Measurements from ENCODE around the gene KRTAP20-1. TPM values are rescaled to one million over a fixed set of nuclear protein-coding genes. Genes with fewer than 3 reads are reported as not detected.

KRTAP20-1 gene
- total and polyA plus RNA-seq, 5 donors = not detected

- Histone ChIP-seq H3K27me3 (ENCODE audit: control insufficient read depth, insufficient read depth) (no peaks in the 10 kb centered on the region), H3K9me3 (ENCODE audit: control insufficient read depth, low read length) (no peaks in the 10 kb centered on the region), H3K4me1 (ENCODE audit: control insufficient read depth, insufficient read depth, low read length) (no peaks in the 10 kb centered on the region), H3K4me3 (ENCODE audit: low read length) (no peak overlapping the region), H3K27ac (ENCODE audit: low read length) (no peak overlapping the region)
- DNase-seq (no peak), ATAC-seq (no peak)
- intact Hi-C loops (cut with DNase I) = no loop called here
- 91% methylated on average over 1 of the region's 1 CpG for WGBS
Observed at GRCh38 chr21:30646904-30647414, 30.7 kb downstream of the KRTAP20-1 start.

GRCh38 chr21:30652891-30653290 is 36.7 kb downstream of the KRTAP20-1 start:
- ATAC-seq = no peak
- Histone ChIP-seq H3K27ac (ENCODE audit: low read length) (no peak overlapping the region), H3K27me3 (ENCODE audit: control insufficient read depth, insufficient read depth) (no peaks in the 10 kb centered on the region), H3K4me1 (ENCODE audit: control insufficient read depth, insufficient read depth, low read length) (no peaks in the 10 kb centered on the region), H3K9me3 (ENCODE audit: control insufficient read depth, low read length) (no peaks in the 10 kb centered on the region), H3K4me3 (ENCODE audit: low read length) (no peak overlapping the region)
- intact Hi-C loops (cut with DNase I) = no loop called here
- DNase-seq = no peak

Other genes starting within 250 kb of the KRTAP20-1 start
- gene KRTAP13-2, start 244.2 kb upstream of the KRTAP20-1 start, total RNA-seq = not detected
- gene KRTAP13-2, start 244.2 kb upstream of the KRTAP20-1 start, polyA plus RNA-seq = not detected
- not detected for gene KRTAP13-1, start 220.4 kb upstream of the KRTAP20-1 start, total RNA-seq
- gene KRTAP13-1, start 220.4 kb upstream of the KRTAP20-1 start, polyA plus RNA-seq = not detected
- not detected for gene KRTAP13-3, start 190.5 kb upstream of the KRTAP20-1 start, total RNA-seq
- not detected for gene KRTAP13-3, start 190.5 kb upstream of the KRTAP20-1 start, polyA plus RNA-seq
- gene KRTAP13-4, start 186.2 kb upstream of the KRTAP20-1 start, total RNA-seq = not detected
- gene KRTAP13-4, start 186.2 kb upstream of the KRTAP20-1 start, polyA plus RNA-seq = not detected
- not detected for gene KRTAP15-1, start 176.2 kb upstream of the KRTAP20-1 start, total RNA-seq
- gene KRTAP15-1, start 176.2 kb upstream of the KRTAP20-1 start, polyA plus RNA-seq = not detected
- not detected for gene KRTAP19-1, start 136.1 kb upstream of the KRTAP20-1 start, total RNA-seq
- not detected for gene KRTAP19-1, start 136.1 kb upstream of the KRTAP20-1 start, polyA plus RNA-seq
- not detected for gene KRTAP19-2, start 129.0 kb upstream of the KRTAP20-1 start, total RNA-seq
- gene KRTAP19-2, start 129.0 kb upstream of the KRTAP20-1 start, polyA plus RNA-seq = not detected
- gene KRTAP19-3, start 124.4 kb upstream of the KRTAP20-1 start, total RNA-seq = not detected
- gene KRTAP19-3, start 124.4 kb upstream of the KRTAP20-1 start, polyA plus RNA-seq = not detected
- not detected for gene KRTAP19-4, start 119.3 kb upstream of the KRTAP20-1 start, total RNA-seq
- not detected for gene KRTAP19-4, start 119.3 kb upstream of the KRTAP20-1 start, polyA plus RNA-seq
- gene KRTAP19-5, start 114.3 kb upstream of the KRTAP20-1 start, total RNA-seq = not detected
- not detected for gene KRTAP19-5, start 114.3 kb upstream of the KRTAP20-1 start, polyA plus RNA-seq
- gene KRTAP19-6, start 74.6 kb upstream of the KRTAP20-1 start, total RNA-seq = not detected
- not detected for gene KRTAP19-6, start 74.6 kb upstream of the KRTAP20-1 start, polyA plus RNA-seq
- gene KRTAP19-7, start 55.1 kb upstream of the KRTAP20-1 start, total RNA-seq = not detected
- 0.52 TPM for gene KRTAP19-7, start 55.1 kb upstream of the KRTAP20-1 start, polyA plus RNA-seq
- not detected for gene KRTAP22-2, start 26.0 kb upstream of the KRTAP20-1 start, total RNA-seq
- not detected for gene KRTAP22-2, start 26.0 kb upstream of the KRTAP20-1 start, polyA plus RNA-seq
- gene KRTAP6-3, start 24.0 kb upstream of the KRTAP20-1 start, total RNA-seq = not detected
- gene KRTAP6-3, start 24.0 kb upstream of the KRTAP20-1 start, polyA plus RNA-seq = not detected
- not detected for gene KRTAP6-2, start 17.5 kb upstream of the KRTAP20-1 start, total RNA-seq
- not detected for gene KRTAP6-2, start 17.5 kb upstream of the KRTAP20-1 start, polyA plus RNA-seq
- not detected for gene KRTAP22-1, start 15.3 kb upstream of the KRTAP20-1 start, total RNA-seq
- gene KRTAP22-1, start 15.3 kb upstream of the KRTAP20-1 start, polyA plus RNA-seq = not detected
- gene KRTAP6-1, start 2.5 kb upstream of the KRTAP20-1 start, total RNA-seq = not detected
- not detected for gene KRTAP6-1, start 2.5 kb upstream of the KRTAP20-1 start, polyA plus RNA-seq
- gene KRTAP20-4, start 4.2 kb downstream of the KRTAP20-1 start, total RNA-seq = not detected
- gene KRTAP20-4, start 4.2 kb downstream of the KRTAP20-1 start, polyA plus RNA-seq = not detected
- gene KRTAP20-2, start 18.8 kb downstream of the KRTAP20-1 start, total RNA-seq = not detected
- gene KRTAP20-2, start 18.8 kb downstream of the KRTAP20-1 start, polyA plus RNA-seq = not detected
- gene KRTAP20-3, start 26.4 kb downstream of the KRTAP20-1 start, total RNA-seq = not detected
- gene KRTAP20-3, start 26.4 kb downstream of the KRTAP20-1 start, polyA plus RNA-seq = not detected
- not detected for gene KRTAP21-3, start 102.4 kb downstream of the KRTAP20-1 start, total RNA-seq
- not detected for gene KRTAP21-3, start 102.4 kb downstream of the KRTAP20-1 start, polyA plus RNA-seq
- not detected for gene KRTAP21-2, start 130.8 kb downstream of the KRTAP20-1 start, total RNA-seq
- not detected for gene KRTAP21-2, start 130.8 kb downstream of the KRTAP20-1 start, polyA plus RNA-seq
- not detected for gene KRTAP21-1, start 139.0 kb downstream of the KRTAP20-1 start, total RNA-seq
- not detected for gene KRTAP21-1, start 139.0 kb downstream of the KRTAP20-1 start, polyA plus RNA-seq
- not detected for gene KRTAP8-1, start 196.8 kb downstream of the KRTAP20-1 start, total RNA-seq
- gene KRTAP8-1, start 196.8 kb downstream of the KRTAP20-1 start, polyA plus RNA-seq = not detected
- gene KRTAP7-1, start 213.3 kb downstream of the KRTAP20-1 start, total RNA-seq = not detected
- gene KRTAP7-1, start 213.3 kb downstream of the KRTAP20-1 start, polyA plus RNA-seq = not detected

All from right cardiac atrium (tissue), 5 donors.